ENCODE results near the gene MAD1L1. TPM values are rescaled to one million over a fixed set of nuclear protein-coding genes. Genes with fewer than 3 reads are reported as not detected.
"Not testable (repeated sequence)": the region's sequence is repeated elsewhere in the genome, so short reads cannot be mapped to it uniquely, and the experiment has no call there.

MAD1L1 gene
- total and polyA plus RNA-seq, 7 experiments from 2014 or later, result 112 to 314 (median 136) TPM

DNA sequence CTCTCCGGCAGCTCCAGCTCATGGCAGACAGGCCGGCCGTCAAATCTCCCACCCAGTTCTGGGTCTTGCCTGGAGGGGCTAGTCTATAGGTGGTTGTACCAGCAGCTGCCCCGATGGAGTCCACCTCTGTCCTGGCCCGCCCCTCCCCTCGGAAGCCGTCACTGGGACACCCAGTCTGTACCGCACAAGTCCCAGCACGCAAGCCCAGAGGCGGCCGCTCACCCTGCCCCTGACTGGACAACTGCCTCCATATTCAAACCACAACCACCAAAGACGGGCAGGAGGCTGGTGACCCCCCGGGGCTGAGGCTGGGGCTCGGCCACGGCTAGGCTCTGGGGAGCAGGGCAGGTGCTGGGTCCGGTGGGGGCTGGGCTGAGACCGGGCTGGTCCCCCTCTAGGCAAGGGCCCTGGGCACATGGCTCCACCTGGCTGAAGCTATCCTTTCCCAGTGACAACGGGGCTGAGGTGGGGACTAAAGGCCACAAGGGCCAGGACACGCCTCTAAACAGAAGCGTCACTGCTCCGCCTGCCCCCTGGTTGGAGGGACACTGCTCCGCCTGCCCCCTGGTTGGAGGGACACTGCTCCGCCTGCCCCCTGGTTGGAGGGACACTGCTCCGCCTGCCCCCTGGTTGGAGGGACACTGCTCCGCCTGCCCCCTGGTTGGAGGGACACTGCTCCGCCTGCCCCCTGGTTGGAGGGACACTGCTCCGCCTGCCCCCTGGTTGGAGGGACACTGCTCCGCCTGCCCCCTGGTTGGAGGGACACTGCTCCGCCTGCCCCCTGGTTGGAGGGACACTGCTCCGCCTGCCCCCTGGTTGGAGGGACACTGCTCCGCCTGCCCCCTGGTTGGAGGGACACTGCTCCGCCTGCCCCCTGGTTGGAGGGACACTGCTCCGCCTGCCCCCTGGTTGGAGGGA, 371.6 kb downstream of the MAD1L1 start:
- H3K4me1 Mint-ChIP-seq, result peaks cover 0 to 14% (median 7%) of the 10 kb centered on the region in 7 donors
- not testable (repeated sequence) for ATAC-seq

DNA sequence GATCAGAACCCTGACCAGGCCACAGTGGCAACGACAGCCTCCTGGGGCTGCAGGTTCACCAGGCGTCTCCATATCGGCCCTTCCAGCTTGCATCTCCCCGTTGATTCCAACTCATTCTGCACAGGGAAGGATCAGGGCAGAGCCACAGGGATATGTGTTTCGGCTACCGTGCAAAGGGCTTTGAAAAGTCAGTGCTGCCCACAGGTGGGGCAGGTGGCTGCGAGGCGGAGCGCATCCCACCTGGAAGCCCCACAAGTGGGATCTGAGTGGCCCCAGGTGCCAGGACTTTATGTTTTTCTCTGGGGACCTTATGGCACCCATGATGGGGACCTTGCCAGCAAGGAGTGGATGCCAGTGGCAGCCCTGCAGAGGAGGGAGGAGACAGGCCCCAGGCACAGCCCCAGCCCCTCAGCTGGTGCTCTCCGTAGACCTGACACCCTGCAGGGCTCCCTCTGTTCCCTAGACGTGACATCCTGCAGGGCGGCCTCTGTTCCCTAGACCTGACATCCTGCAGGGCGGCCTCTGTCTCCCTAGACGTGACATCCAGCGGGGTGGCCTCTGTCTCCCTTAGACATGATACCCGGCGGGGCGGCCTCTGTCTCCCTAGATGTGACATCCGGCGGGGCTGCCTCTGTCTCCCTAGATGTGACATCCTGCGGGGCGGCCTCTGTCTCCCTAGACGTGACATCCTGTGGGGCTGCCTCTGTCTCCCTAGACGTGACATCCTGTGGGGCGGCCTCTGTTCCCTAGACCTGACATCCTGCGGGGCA, 373.3 kb downstream of the MAD1L1 start:
- Mint-ChIP-seq H3K27me3 (no peaks in the 10 kb centered on the region), H3K27ac (peak overlapping the region in 1 of 9 donors; percentile 10), H3K36me3 (peaks cover 0 to 9% (median 0%) of the 10 kb centered on the region in 5 donors), H3K4me1 (peaks cover 4 to 27% (median 16%) of the 10 kb centered on the region in 7 donors), H3K9me3 (no peaks in the 10 kb centered on the region), H3K4me3 (no peak overlapping the region)
- ChIA-PET CTCF (no interaction called here), POLR2A (no interaction called here)
- H3K36me3 ChIP-seq (ENCODE audit: control insufficient read depth in 2 of 3, insufficient read depth in 3 of 3, low read length in 3 of 3), result peaks cover 0 to 42% (median 7%) of the 10 kb centered on the region in 3 experiments
- intact Hi-C loops (cut with micrococcal nuclease), result no loop called here
- peaks cover 0 to 6% of the 10 kb centered on the region in 2 donors for H3K4me1 ChIP-seq (ENCODE audit: control insufficient read depth in 2 of 2, insufficient read depth in 2 of 2, low read length in 2 of 2)
- H3K27me3 ChIP-seq (ENCODE audit: control insufficient read depth in 2 of 2, insufficient read depth in 2 of 2, low read length in 2 of 2), result no peaks in the 10 kb centered on the region
- DNase-seq (no peak), ATAC-seq (no peak)
- no peak overlapping the region for H3K27ac ChIP-seq (ENCODE audit: low read depth, low read length)
- H3K9me3 ChIP-seq (ENCODE audit: control insufficient read depth in 2 of 3, low read length in 3 of 3), result no peaks in the 10 kb centered on the region
- no peak overlapping the region for H3K4me3 ChIP-seq (ENCODE audit: low read length)

More for the DNA sequence above, 371.6 kb downstream of the MAD1L1 start:
- H3K27ac ChIP-seq (ENCODE audit: low read depth, low read length); H3K4me3 ChIP-seq (ENCODE audit: low read length); H3K4me1 ChIP-seq (ENCODE audit: control insufficient read depth in 2 of 2, insufficient read depth in 2 of 2, low read length in 2 of 2); H3K36me3 Mint-ChIP-seq; H3K27me3 Mint-ChIP-seq; H3K27me3 ChIP-seq (ENCODE audit: control insufficient read depth in 2 of 2, insufficient read depth in 2 of 2, low read length in 2 of 2); intact Hi-C loops (cut with micrococcal nuclease); H3K9me3 ChIP-seq (ENCODE audit: control insufficient read depth in 2 of 3, low read length in 3 of 3); H3K4me3 Mint-ChIP-seq; DNase-seq; CTCF ChIA-PET; H3K9me3 Mint-ChIP-seq; POLR2A ChIA-PET: not testable (repeated sequence)
- peak overlapping the region in 2 of 9 donors; percentile 65 to 67 for H3K27ac Mint-ChIP-seq
- H3K36me3 ChIP-seq (ENCODE audit: control insufficient read depth in 2 of 3, insufficient read depth in 3 of 3, low read length in 3 of 3), result peaks cover 0 to 35% (median 7%) of the 10 kb centered on the region in 3 experiments

GRCh38 chr7:1858435-1859265, 374.1 kb downstream of the MAD1L1 start:
- H3K4me1 ChIP-seq (ENCODE audit: control insufficient read depth in 2 of 2, insufficient read depth in 2 of 2, low read length in 2 of 2), result peaks cover 0 to 6% of the 10 kb centered on the region in 2 donors
- Mint-ChIP-seq H3K9me3 (no peaks in the 10 kb centered on the region), H3K4me3 (no peak overlapping the region), H3K36me3 (peaks cover 0 to 10% (median 0%) of the 10 kb centered on the region in 5 donors), H3K4me1 (peaks cover 4 to 29% (median 18%) of the 10 kb centered on the region in 7 donors), H3K27ac (no peak overlapping the region), H3K27me3 (no peaks in the 10 kb centered on the region)
- no peak for ATAC-seq
- no peak overlapping the region for H3K4me3 ChIP-seq (ENCODE audit: low read length)
- peaks cover 0 to 43% (median 7%) of the 10 kb centered on the region in 3 experiments for H3K36me3 ChIP-seq (ENCODE audit: control insufficient read depth in 2 of 3, insufficient read depth in 3 of 3, low read length in 3 of 3)
- DNase-seq, result no peak
- intact Hi-C loops (cut with micrococcal nuclease), result no loop called here
- ChIA-PET POLR2A (no interaction called here), CTCF (no interaction called here)
- H3K27me3 ChIP-seq (ENCODE audit: control insufficient read depth in 2 of 2, insufficient read depth in 2 of 2, low read length in 2 of 2), result no peaks in the 10 kb centered on the region
- H3K9me3 ChIP-seq (ENCODE audit: control insufficient read depth in 2 of 3, low read length in 3 of 3), result no peaks in the 10 kb centered on the region
- no peak overlapping the region for H3K27ac ChIP-seq (ENCODE audit: low read depth, low read length)

DNA sequence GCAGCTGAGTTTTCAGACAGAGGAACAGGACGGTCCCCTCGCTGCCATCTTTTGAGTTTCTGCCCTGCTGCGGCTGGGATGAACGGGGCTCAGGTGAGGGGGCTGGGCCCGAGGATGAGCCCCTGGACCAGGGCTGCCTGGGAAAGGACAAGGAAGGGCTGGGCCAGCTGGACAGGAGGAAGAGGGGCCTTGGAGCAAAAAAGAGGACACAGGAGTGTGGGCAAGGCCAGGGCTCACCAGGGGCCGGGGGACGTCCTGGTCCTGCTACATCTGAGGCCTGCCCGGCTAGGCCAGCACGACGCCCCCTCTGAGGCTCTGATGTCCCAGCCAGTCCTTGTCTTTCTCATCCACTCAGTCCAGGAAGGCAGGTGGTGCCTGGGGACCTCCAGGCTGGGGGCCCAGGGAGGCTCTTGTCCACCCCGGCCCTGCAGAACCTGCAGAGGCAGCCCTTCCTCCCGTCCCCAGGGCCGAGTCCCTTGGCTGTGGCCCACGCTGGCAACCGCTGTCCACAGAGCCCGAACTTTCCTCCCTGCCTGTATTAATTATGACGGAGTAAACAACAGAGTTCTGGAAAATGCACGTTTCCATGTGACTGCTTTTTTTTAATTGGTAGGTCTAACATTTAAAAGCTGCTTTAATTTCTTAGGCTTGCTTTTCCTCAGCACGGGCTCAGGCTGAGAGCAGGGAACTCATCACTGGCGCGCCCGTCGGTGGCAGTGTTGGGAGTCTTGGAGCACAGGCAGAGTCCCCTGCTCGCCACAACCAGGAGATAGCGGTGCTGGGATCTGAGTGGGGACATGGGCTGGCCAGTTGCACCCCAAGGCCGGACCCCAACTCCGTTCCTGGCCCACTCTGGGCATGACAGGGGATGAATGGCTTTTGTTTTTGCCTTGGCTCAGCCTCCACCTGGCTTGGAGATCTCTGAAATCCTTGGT, 375.0 kb downstream of the MAD1L1 start:
- Mint-ChIP-seq H3K27me3 (no peaks in the 10 kb centered on the region), H3K4me1 (peaks cover 4 to 29% (median 19%) of the 10 kb centered on the region in 7 donors), H3K36me3 (peaks cover 0 to 10% (median 0%) of the 10 kb centered on the region in 5 donors), H3K27ac (peak overlapping the region in 1 of 9 donors; percentile 43), H3K4me3 (no peak overlapping the region), H3K9me3 (no peaks in the 10 kb centered on the region)
- ChIA-PET CTCF (no interaction called here), POLR2A (no interaction called here)
- peak in 1 of 9 donors; percentile 9 for DNase-seq
- Histone ChIP-seq H3K36me3 (ENCODE audit: control insufficient read depth in 2 of 3, insufficient read depth in 3 of 3, low read length in 3 of 3) (peaks cover 0 to 48% (median 7%) of the 10 kb centered on the region in 3 experiments), H3K9me3 (ENCODE audit: control insufficient read depth in 2 of 3, low read length in 3 of 3) (no peaks in the 10 kb centered on the region), H3K4me3 (ENCODE audit: low read length) (no peak overlapping the region), H3K27ac (ENCODE audit: low read depth, low read length) (no peak overlapping the region), H3K4me1 (ENCODE audit: control insufficient read depth in 2 of 2, insufficient read depth in 2 of 2, low read length in 2 of 2) (peaks cover 0 to 6% of the 10 kb centered on the region in 2 donors), H3K27me3 (ENCODE audit: control insufficient read depth in 2 of 2, insufficient read depth in 2 of 2, low read length in 2 of 2) (no peaks in the 10 kb centered on the region)
- intact Hi-C loops (cut with micrococcal nuclease), result no loop called here
- no peak for ATAC-seq

DNA sequence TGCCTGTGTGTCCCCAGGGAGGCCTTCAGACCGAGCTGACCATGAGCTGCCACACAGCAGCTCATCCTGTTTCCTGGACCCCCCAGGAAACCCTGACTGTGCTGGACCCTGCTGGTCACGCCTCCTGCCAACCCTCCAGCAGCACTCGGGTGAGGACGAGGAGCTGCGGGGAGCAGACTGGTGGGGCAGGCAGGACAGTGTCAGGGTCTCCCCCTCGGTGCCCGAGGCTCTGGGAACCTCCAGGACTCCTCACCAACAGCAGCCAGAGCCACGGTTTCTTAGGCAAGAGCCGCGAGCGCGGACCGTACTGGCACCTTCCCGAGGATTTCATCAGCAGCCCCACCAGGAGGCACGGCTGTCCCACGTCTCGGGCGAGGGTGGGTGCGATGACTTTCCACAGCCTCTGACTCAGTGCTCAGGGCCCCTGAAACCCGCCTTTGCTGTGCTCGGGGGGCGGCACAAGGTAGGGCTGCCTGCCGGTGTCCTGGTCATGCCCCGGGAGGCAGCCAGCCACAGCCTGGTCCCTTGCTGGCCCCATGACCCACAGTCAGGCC, 375.8 kb downstream of the MAD1L1 start:
- H3K27ac Mint-ChIP-seq, result no peak overlapping the region
- intact Hi-C loops (cut with micrococcal nuclease), result no loop called here
- H3K27me3 ChIP-seq (ENCODE audit: control insufficient read depth in 2 of 2, insufficient read depth in 2 of 2, low read length in 2 of 2), result no peaks in the 10 kb centered on the region
- peaks cover 0 to 10% (median 0%) of the 10 kb centered on the region in 5 donors for H3K36me3 Mint-ChIP-seq
- H3K36me3 ChIP-seq (ENCODE audit: control insufficient read depth in 2 of 3, insufficient read depth in 3 of 3, low read length in 3 of 3), result peaks cover 0 to 50% (median 7%) of the 10 kb centered on the region in 3 experiments
- no peaks in the 10 kb centered on the region for H3K9me3 ChIP-seq (ENCODE audit: control insufficient read depth in 2 of 3, low read length in 3 of 3)
- CTCF ChIA-PET, result no interaction called here
- no peak for ATAC-seq
- no peak overlapping the region for H3K4me3 ChIP-seq (ENCODE audit: low read length)
- H3K27me3 Mint-ChIP-seq, result no peaks in the 10 kb centered on the region
- POLR2A ChIA-PET, result no interaction called here
- H3K9me3 Mint-ChIP-seq, result no peaks in the 10 kb centered on the region
- DNase-seq, result peak in 1 of 9 donors; percentile 4
- H3K4me1 Mint-ChIP-seq, result peaks cover 0 to 24% (median 18%) of the 10 kb centered on the region in 7 donors
- no peak overlapping the region for H3K4me3 Mint-ChIP-seq
- H3K4me1 ChIP-seq (ENCODE audit: control insufficient read depth in 2 of 2, insufficient read depth in 2 of 2, low read length in 2 of 2), result peaks cover 0 to 6% of the 10 kb centered on the region in 2 donors
- H3K27ac ChIP-seq (ENCODE audit: low read depth, low read length), result no peak overlapping the region
